ENCODE data around the gene LCE2D.

The LCE2D gene

DNA sequence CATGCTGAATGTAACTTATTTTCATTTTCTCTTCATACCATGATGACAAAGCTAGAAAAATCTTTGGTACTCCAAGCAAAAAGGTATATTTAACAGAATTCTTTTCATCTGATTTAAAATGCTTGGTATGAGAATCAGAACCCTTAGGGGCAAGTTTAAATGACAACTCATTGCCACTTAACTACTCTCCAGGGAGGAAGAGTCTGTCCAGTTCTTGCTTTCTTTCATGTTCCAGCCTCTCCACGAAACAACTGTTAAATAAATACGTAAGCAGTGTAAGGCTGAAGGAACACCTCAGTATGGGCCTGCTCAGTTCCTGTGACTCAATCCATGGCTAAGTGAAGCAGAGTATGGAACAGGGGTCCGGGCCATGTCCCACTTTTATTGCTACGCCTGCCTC is 36.6 kb downstream of the LCE2D start:
- no peak for DNase-seq

DNA sequence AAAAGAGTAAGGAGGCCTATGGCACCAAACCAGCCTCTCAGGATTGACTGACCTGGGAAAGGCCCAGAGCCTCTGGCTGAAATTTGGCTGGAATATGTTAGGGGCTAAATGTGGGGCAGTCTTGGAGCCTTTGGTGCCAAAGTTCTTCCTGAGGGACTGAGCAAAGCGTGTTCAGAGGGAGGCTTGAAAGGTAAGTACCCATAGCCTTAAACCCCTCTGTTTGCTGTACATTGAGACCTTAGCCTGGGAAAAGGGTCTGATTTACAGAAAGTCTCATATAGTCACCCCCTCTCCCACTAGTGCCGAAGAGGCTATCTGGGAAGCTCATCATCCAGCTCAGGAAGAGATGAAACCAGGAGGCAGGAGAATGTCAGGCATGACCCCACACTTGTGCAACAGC is 44.7 kb downstream of the LCE2D start, which contains the start of gene LCE4A:
TSS of gene LCE4A (plus strand) at position 301 of the 400 bp plus-strand sequence. CDS start 916 bp downstream, outside the sequence.
- no peak for DNase-seq

Data from activated CD8-positive, alpha-beta memory T cell treated with anti-CD3 and anti-CD28 coated beads, Interleukin-2, amount 50 U/mL, for 48 hours (primary cell).